GM12874 (cell line): Measurements from ENCODE around the gene TBC1D17.

Source experiments
- CTCF ChIP-seq: IDR thresholded peaks from 2 replicates; pipeline ENCODE4 v1.5.1; 2011; ENCODE audit warnings: low read depth, mild to moderate bottlenecking, control low read depth, low read length, moderate library complexity; ENCODE audit not compliant: insufficient read depth

The TBC1D17 gene

GRCh38 chr19:49849433-49850220 lies 27.9 kb upstream of the TBC1D17 start:
- no peak for TF ChIP-seq CTCF

- no peak for TF ChIP-seq CTCF
Observed at GRCh38 chr19:49850221-49850486, 27.3 kb upstream of the TBC1D17 start.

GRCh38 chr19:49850487-49851342 lies 26.8 kb upstream of the TBC1D17 start, which contains the start of gene PTOV1:
PTOV1 (plus strand) TSS chr19:49851159.
- TF ChIP-seq CTCF, result no peak

GRCh38 chr19:49851456-49852259 lies 25.8 kb upstream of the TBC1D17 start:
- no peak for TF ChIP-seq CTCF

GRCh38 chr19:49852631-49853126 lies 24.8 kb upstream of the TBC1D17 start:
- no peak for TF ChIP-seq CTCF

GRCh38 chr19:49853852-49854377 lies 23.6 kb upstream of the TBC1D17 start:
- no peak for TF ChIP-seq CTCF
